Fibroblast of the aortic adventitia (primary cell): ENCODE results near the gene RNF223. TPM values are rescaled to one million over a fixed set of nuclear protein-coding genes. Genes with fewer than 3 reads are reported as not detected.

Source experiments
- DNase-seq: peaks from one replicate; pipeline ENCODE4 v3.0.0-alpha.2; 2010; ENCODE audit warnings: low read depth
- H3K4me3 ChIP-seq: 2 replicates; pipeline ENCODE4 v1.5.1; 2011; ENCODE audit warnings: low read depth, mild to moderate bottlenecking, control low read depth, low read length, moderate library complexity
- CTCF ChIP-seq: IDR thresholded peaks from 2 replicates; pipeline ENCODE4 v1.5.1; 2011; ENCODE audit warnings: mild to moderate bottlenecking, low read length, control low read depth, inconsistent platforms; ENCODE audit not compliant: insufficient read depth
- total RNA-seq: library from RNA; depleted of rRNA; stranded (reverse); fragments of >200 nt; gene quantifications from 2 replicates; pipeline ENCODE4 v1.2.3, GENCODE V29; 2012; ENCODE audit warnings: low replicate concordance

The RNF223 gene
- total RNA-seq, 1 donor = not detected

GRCh38 chr1:1051127-1051810 lies 22.8 kb downstream of the RNF223 start:
- H3K4me3 ChIP-seq = no peak overlapping the region
- no peak for DNase-seq
- no peak for TF ChIP-seq CTCF

GRCh38 chr1:1050577-1051052 lies 23.5 kb downstream of the RNF223 start:
- TF ChIP-seq CTCF = no peak
- H3K4me3 ChIP-seq = no peak overlapping the region
- no peak for DNase-seq

- TF ChIP-seq CTCF = no peak
- H3K4me3 ChIP-seq = no peak overlapping the region
- DNase-seq = no peak
Observed at GRCh38 chr1:1049318-1050165, 24.6 kb downstream of the RNF223 start.

- TF ChIP-seq CTCF = no peak
- H3K4me3 ChIP-seq = no peak overlapping the region
- no peak for DNase-seq
Observed at GRCh38 chr1:1048765-1049164, 25.3 kb downstream of the RNF223 start.

DNA sequence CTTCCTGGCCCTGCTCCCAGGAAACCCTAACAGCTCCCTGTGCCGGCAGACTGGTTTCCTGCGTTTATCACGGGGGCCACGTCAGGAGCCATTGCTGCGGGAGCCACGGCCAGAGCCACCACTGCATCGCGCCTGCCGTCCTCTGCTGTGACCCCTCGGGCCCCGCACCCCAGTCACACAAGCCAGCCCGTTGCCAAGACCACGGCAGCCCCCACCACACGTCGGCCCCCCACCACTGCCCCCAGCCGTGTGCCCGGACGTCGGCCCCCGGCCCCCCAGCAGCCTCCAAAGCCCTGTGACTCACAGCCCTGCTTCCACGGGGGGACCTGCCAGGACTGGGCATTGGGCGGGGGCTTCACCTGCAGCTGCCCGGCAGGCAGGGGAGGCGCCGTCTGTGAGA lies 26.1 kb downstream of the RNF223 start:
- no peak for DNase-seq
- TF ChIP-seq CTCF = no peak
- no peak overlapping the region for H3K4me3 ChIP-seq

GRCh38 chr1:1047407-1047806 lies 26.7 kb downstream of the RNF223 start:
- no peak for TF ChIP-seq CTCF
- no peak overlapping the region for H3K4me3 ChIP-seq
- DNase-seq = no peak
